ENCODE measurements around the gene RIPPLY1. TPM values are rescaled to one million over a fixed set of nuclear protein-coding genes. Genes with fewer than 3 reads are reported as not detected.
A peak's percentile ranks its signal among the peaks of the same experiment; 100 is the strongest.
"Not testable (repeated sequence)": the region's sequence is repeated elsewhere in the genome, so short reads cannot be mapped to it uniquely, and the experiment has no call there.

The RIPPLY1 gene
- total RNA-seq, 4 donors from 2014 or later, result 0.82 TPM; not detected in 3

- ATAC-seq (ENCODE audit: low FRiP score) (peak; percentile 76), DNase-seq (ENCODE audit: low spot score) (no peak)
These were observed 8.7 kb downstream of the RIPPLY1 start for GRCh38 chrX:106894392-106894909.

GRCh38 chrX:106891762-106892460 lies 11.2 kb downstream of the RIPPLY1 start:
- DNase-seq (ENCODE audit: low spot score), result no peak
- ATAC-seq (ENCODE audit: low FRiP score), result no peak

More at GRCh38 chrX:106894392-106894909, 8.7 kb downstream of the RIPPLY1 start:
- TF ChIP-seq, protein P1, sequence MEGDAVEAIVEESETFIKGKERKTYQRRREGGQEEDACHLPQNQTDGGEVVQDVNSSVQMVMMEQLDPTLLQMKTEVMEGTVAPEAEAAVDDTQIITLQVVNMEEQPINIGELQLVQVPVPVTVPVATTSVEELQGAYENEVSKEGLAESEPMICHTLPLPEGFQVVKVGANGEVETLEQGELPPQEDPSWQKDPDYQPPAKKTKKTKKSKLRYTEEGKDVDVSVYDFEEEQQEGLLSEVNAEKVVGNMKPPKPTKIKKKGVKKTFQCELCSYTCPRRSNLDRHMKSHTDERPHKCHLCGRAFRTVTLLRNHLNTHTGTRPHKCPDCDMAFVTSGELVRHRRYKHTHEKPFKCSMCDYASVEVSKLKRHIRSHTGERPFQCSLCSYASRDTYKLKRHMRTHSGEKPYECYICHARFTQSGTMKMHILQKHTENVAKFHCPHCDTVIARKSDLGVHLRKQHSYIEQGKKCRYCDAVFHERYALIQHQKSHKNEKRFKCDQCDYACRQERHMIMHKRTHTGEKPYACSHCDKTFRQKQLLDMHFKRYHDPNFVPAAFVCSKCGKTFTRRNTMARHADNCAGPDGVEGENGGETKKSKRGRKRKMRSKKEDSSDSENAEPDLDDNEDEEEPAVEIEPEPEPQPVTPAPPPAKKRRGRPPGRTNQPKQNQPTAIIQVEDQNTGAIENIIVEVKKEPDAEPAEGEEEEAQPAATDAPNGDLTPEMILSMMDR (IDR thresholded peaks at IDR 0.05), result peak in 1 of 3 donors; percentile 55

GRCh38 chrX:106889468-106889867 lies 13.7 kb downstream of the RIPPLY1 start:
- TF ChIP-seq, protein P1 (IDR thresholded peaks at IDR 0.05), result no peak
- ATAC-seq (ENCODE audit: low FRiP score) (no peak), DNase-seq (ENCODE audit: low spot score) (no peak)

More at GRCh38 chrX:106891762-106892460, 11.2 kb downstream of the RIPPLY1 start:
- TF ChIP-seq, protein P1 (IDR thresholded peaks at IDR 0.05), result no peak

GRCh38 chrX:106875151-106875550 lies 28.0 kb downstream of the RIPPLY1 start:
- TF ChIP-seq, protein P1 (IDR thresholded peaks at IDR 0.05), result no peak
- DNase-seq (ENCODE audit: low spot score), result no peak
- no peak for ATAC-seq (ENCODE audit: low FRiP score)

- TF ChIP-seq, protein P1 (IDR thresholded peaks at IDR 0.05), result peak in 1 of 3 donors; percentile 21
- DNase-seq (ENCODE audit: low spot score) (no peak), ATAC-seq (ENCODE audit: low FRiP score) (no peak)
These were observed 29.1 kb downstream of the RIPPLY1 start for GRCh38 chrX:106874075-106874474.

DNA sequence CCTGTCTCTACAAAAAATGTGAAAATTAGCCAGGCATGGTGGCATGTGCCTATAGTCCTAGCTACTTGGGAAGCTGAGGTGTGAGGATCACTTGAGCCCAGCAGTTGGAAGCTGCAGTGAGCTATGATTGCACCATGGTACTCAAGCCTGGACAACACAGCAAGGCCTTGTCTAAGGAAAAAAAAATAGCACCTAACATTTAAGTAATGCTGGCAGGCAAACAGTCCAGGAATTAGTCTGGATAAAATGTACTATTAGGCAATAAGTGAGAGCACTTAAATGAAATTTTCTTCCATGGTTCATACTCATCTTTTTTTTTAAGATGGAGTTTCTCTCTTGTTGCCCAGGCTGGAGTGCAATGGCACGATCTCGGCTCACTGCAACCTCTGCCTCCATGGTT lies 30.3 kb downstream of the RIPPLY1 start:
- not testable (repeated sequence) for DNase-seq (ENCODE audit: low spot score); ATAC-seq (ENCODE audit: low FRiP score)

DNA sequence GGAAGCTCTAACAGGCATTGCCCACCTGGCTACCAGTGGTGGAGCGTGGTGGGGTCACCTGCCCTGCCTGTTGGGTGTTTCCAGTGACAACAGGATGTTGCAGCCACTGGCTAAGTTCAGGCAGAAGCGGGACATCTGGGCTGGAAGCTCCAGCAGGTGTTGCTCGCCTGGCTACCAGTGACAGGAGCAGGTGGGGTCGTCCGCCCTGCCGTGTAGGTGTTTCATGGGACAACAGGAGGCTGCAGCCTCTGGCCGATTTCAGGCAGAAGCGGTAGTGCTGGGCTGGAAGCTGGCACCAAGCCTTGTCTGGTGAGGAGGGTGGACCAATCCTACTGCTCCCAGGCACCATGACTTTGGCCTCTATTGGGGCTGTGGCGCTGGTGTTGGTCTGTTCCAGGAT lies 39.4 kb downstream of the RIPPLY1 start:
- DNase-seq (ENCODE audit: low spot score) (no peak), ATAC-seq (ENCODE audit: low FRiP score) (no peak)
- TF ChIP-seq, protein P1 (IDR thresholded peaks at IDR 0.05), result no peak

Data from omental fat pad (tissue), 4 donors.